HG03066 (cell line): Measurements from ENCODE around the gene TSR3.

Experiments
- ATAC-seq: cut with Tn5 transposase; IDR thresholded peaks from one replicate; pipeline ENCODE4 v1.9.1; 2021; ENCODE audit warnings: low read depth; ENCODE audit not compliant: unreplicated experiment

TSR3 gene

GRCh38 chr16:1378087-1378803, 26.6 kb upstream of the TSR3 start:
- no peak for ATAC-seq

- no peak for ATAC-seq
Measured at GRCh38 chr16:1377406-1378010, 25.8 kb upstream of the TSR3 start.

GRCh38 chr16:1375741-1376410, 24.2 kb upstream of the TSR3 start:
- no peak for ATAC-seq

GRCh38 chr16:1375298-1375640, 23.6 kb upstream of the TSR3 start:
- ATAC-seq, result no peak

GRCh38 chr16:1374418-1375297, 23.0 kb upstream of the TSR3 start:
- ATAC-seq, result no peak

GRCh38 chr16:1372292-1372950, 20.7 kb upstream of the TSR3 start:
- no peak for ATAC-seq

- no peak for ATAC-seq
Measured at GRCh38 chr16:1371054-1371978, 19.6 kb upstream of the TSR3 start.

- no peak for ATAC-seq
Measured at GRCh38 chr16:1367486-1368174, 16.0 kb upstream of the TSR3 start.

- ATAC-seq, result no peak
Measured at GRCh38 chr16:1366712-1367299, 15.1 kb upstream of the TSR3 start.

- no peak for ATAC-seq
Measured at GRCh38 chr16:1366060-1366711, 14.5 kb upstream of the TSR3 start.

GRCh38 chr16:1364510-1364909, 12.8 kb upstream of the TSR3 start:
- no peak for ATAC-seq

- no peak for ATAC-seq
Measured at GRCh38 chr16:1363501-1364041, 11.9 kb upstream of the TSR3 start.

GRCh38 chr16:1362807-1363206, 11.1 kb upstream of the TSR3 start:
- ATAC-seq, result no peak

GRCh38 chr16:1361685-1362360, 10.1 kb upstream of the TSR3 start:
- no peak for ATAC-seq

GRCh38 chr16:1357906-1358566, 6.4 kb upstream of the TSR3 start:
- no peak for ATAC-seq

- ATAC-seq, result no peak
Measured at GRCh38 chr16:1356061-1356900, 4.6 kb upstream of the TSR3 start.
